MCF 10A (cell line): ENCODE measurements around the gene LLCFC1. TPM values are rescaled to one million over a fixed set of nuclear protein-coding genes. Genes with fewer than 3 reads are reported as not detected.

Source experiments
- BruUV-seq: library from RNA; stranded (reverse); fragments of 400-500 nt; replicated peaks from 2 replicates; lab custom pipeline; 2021; lab: Mats Ljungman, UMichigan
- CTCF ChIA-PET: fragments of 300-600 bp; sonication (Branson Sonifier 250); formaldehyde crosslinking; extraction: SDS; loops from one replicate; lab custom pipeline; 2021; ENCODE audit warnings: antibody characterized with exemption, inconsistent platforms; lab: Yijun Ruan, JAX
- POLR2A ChIA-PET: fragments of 300-600, 350-650 bp; sonication (Branson Sonifier 250); formaldehyde crosslinking; extraction: SDS; loops from one replicate; lab custom pipeline; 2020; ENCODE audit warnings: antibody characterized with exemption, inconsistent platforms; lab: Yijun Ruan, JAX
- DNase-seq: peaks from one replicate; pipeline ENCODE4 v3.0.0-alpha.2; 2018; ENCODE audit not compliant: unreplicated experiment
- H3K27ac Mint-ChIP-seq: one replicate; pipeline ENCODE4 v1.8.0; 2022; ENCODE audit warnings: mild to moderate bottlenecking, low read depth, mixed read lengths; ENCODE audit not compliant: unreplicated experiment
- H3K27me3 Mint-ChIP-seq: one replicate; pipeline ENCODE4 v1.8.0; 2022; ENCODE audit warnings: mixed read lengths; ENCODE audit not compliant: insufficient read depth, unreplicated experiment
- H3K36me3 Mint-ChIP-seq: one replicate; pipeline ENCODE4 v1.8.0; 2022; ENCODE audit warnings: mild to moderate bottlenecking, moderate library complexity, mixed read lengths; ENCODE audit not compliant: insufficient read depth, unreplicated experiment
- H3K4me1 Mint-ChIP-seq: one replicate; pipeline ENCODE4 v1.8.0; 2022; ENCODE audit warnings: mixed read lengths; ENCODE audit not compliant: insufficient read depth, unreplicated experiment
- H3K4me3 Mint-ChIP-seq: one replicate; pipeline ENCODE4 v1.8.0; 2022; ENCODE audit warnings: mild to moderate bottlenecking, moderate library complexity, mixed read lengths; ENCODE audit not compliant: unreplicated experiment
- H3K9me3 Mint-ChIP-seq: one replicate; pipeline ENCODE4 v1.8.0; 2022; ENCODE audit warnings: mixed read lengths; ENCODE audit not compliant: unreplicated experiment
- intact Hi-C: fragments of 100-400 bp; cut with micrococcal nuclease; formaldehyde crosslinking; loops from 2 replicates; pipeline ENCODE4 v1.14.1; 2022
- total RNA-seq: library from RNA; stranded (reverse); gene quantifications from 2 replicates; pipeline ENCODE4 v1.2.3, GENCODE V29; 2022
- TF ChIP-seq, protein P1 (sequence below): fragments of 200-600 bp; IDR thresholded peaks from one replicate; pipeline ENCODE4 v1.8.0; 2022; ENCODE audit warnings: antibody characterized with exemption, mild to moderate bottlenecking; ENCODE audit not compliant: unreplicated experiment

Gene LLCFC1
- total RNA-seq, 1 experiment from 2014 or later, result not detected

DNA sequence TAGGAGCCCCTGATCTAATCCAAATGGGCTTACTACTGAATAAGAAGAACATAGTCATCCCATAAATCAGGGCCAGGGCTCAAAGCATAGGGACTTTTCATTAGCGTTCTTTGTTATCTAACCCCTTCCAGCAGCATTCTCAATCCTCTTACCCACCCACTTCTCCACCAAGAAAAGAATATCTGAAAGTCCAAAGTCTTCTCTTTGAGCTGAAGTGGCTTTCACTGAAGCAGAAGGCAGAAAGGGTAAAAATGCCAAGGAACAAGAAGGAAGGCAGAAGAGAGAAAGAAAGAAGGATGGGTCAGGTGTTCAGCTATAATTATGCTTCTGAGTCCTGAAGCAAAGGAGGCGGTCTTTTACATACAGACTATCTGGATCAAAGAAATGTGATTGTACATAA lies 15.9 kb upstream of the LLCFC1 start:
- Mint-ChIP-seq H3K4me1 (no peaks in the 10 kb centered on the region), H3K9me3 (no peaks in the 10 kb centered on the region), H3K36me3 (no peaks in the 10 kb centered on the region), H3K27ac (no peak overlapping the region), H3K27me3 (peaks cover 65% of the 10 kb centered on the region), H3K4me3 (no peak overlapping the region)
- TF ChIP-seq, protein P1, sequence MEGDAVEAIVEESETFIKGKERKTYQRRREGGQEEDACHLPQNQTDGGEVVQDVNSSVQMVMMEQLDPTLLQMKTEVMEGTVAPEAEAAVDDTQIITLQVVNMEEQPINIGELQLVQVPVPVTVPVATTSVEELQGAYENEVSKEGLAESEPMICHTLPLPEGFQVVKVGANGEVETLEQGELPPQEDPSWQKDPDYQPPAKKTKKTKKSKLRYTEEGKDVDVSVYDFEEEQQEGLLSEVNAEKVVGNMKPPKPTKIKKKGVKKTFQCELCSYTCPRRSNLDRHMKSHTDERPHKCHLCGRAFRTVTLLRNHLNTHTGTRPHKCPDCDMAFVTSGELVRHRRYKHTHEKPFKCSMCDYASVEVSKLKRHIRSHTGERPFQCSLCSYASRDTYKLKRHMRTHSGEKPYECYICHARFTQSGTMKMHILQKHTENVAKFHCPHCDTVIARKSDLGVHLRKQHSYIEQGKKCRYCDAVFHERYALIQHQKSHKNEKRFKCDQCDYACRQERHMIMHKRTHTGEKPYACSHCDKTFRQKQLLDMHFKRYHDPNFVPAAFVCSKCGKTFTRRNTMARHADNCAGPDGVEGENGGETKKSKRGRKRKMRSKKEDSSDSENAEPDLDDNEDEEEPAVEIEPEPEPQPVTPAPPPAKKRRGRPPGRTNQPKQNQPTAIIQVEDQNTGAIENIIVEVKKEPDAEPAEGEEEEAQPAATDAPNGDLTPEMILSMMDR, result no peak
- ChIA-PET POLR2A (no interaction called here), CTCF (interaction anchor here (1.0 kb wide), 1 partner anchor 43 kb away, joined by 3 read pairs; no protein-coding TSS in a partner anchor)
- DNase-seq, result no peak
- intact Hi-C loops, result no loop called here
- BruUV-seq, result no TSS peak

DNA sequence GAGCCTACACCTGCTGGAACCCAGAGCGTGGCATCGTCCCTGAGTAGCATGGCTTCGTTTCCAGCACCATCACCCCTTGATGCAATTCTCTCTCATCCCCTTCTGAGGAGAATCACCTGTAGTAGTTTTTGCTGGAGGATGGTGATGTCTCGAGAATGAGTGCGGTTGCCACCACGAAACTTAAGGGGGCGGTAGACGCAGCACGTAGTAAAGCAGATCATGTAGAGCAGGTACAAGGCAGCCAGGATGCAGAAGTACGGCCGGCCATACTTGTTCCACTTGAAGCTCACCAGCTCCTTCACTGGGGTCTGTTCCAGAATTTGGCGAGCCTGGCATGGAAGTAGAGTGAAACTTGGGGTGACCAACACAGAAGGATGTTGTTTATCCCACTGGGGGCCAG lies 13.9 kb upstream of the LLCFC1 start:
- no TSS peak for BruUV-seq
- no peak for DNase-seq
- Mint-ChIP-seq H3K27ac (no peak overlapping the region), H3K4me3 (no peak overlapping the region), H3K9me3 (no peaks in the 10 kb centered on the region), H3K36me3 (no peaks in the 10 kb centered on the region), H3K4me1 (no peaks in the 10 kb centered on the region), H3K27me3 (peaks cover 55% of the 10 kb centered on the region)
- TF ChIP-seq, protein P1, result no peak
- ChIA-PET POLR2A (no interaction called here), CTCF (interaction anchor here (0.9 kb wide), 1 partner anchor 27 kb away, joined by 3 read pairs; no protein-coding TSS in a partner anchor)
- intact Hi-C loops, result no loop called here

DNA sequence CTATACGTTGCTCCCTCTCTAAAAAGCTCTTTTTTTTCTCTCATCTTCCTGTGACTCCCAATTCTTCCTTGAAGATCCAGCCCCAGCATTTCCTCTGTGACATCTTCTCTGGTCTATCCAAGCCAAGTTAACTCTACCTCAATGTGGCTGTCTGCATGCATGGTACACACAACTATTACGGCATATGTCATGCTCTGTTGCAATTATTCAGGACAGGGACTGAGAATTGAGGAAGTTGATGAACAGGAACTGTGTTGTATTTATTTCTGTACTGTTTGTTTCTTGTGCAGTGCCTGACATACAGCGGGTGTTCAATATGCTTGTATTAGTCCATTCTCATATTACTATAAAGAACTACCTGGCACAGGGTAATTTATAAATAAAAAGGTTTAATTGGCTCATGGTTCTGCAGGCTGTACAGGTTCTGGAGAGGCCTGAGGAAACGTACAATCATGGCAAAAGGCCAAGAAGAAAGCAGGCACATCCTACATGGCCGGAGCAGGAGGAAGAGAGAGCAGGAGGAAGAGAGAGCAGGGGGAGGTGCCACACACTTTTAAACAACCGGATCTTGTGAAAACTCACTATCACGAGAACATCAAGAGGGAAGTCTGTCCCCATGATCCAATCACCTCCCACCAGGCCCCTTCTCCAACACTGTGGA lies 12.1 kb upstream of the LLCFC1 start:
- BruUV-seq, result no TSS peak
- H3K9me3 Mint-ChIP-seq, result no peaks in the 10 kb centered on the region
- no peaks in the 10 kb centered on the region for H3K4me1 Mint-ChIP-seq
- no peaks in the 10 kb centered on the region for H3K36me3 Mint-ChIP-seq
- ChIA-PET CTCF (interaction anchor here (0.5 to 1.6 kb wide), 2 partner anchors 76 to 507 kb away, joined by 3 to 6 read pairs; no protein-coding TSS in a partner anchor), POLR2A (no interaction called here)
- TF ChIP-seq, protein P1, result no peak
- no peak for DNase-seq
- no peak overlapping the region for H3K27ac Mint-ChIP-seq
- intact Hi-C loops, result no loop called here
- H3K4me3 Mint-ChIP-seq, result no peak overlapping the region
- H3K27me3 Mint-ChIP-seq, result peaks cover 39% of the 10 kb centered on the region

DNA sequence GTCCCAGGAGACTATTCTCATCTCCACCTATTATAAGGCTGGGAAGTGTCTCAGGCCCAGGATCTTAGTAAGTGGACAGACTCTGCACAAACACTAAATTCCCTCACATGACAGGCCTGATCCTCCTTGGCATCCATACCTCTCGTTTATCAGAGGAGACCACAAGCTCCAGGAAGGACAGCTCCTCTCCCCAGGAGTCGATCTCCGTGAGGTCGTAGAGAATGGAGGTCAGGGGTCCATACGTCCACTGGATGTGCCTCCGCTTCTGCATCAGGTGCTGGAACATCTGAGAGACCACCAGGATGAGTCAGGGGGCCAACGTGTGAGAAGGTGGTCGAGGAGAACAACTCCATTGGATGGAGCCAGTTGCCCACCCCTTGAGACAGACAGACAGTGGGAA lies 11.3 kb upstream of the LLCFC1 start:
- H3K36me3 Mint-ChIP-seq, result no peaks in the 10 kb centered on the region
- peaks cover 39% of the 10 kb centered on the region for H3K27me3 Mint-ChIP-seq
- H3K4me1 Mint-ChIP-seq, result no peaks in the 10 kb centered on the region
- ChIA-PET POLR2A (no interaction called here), CTCF (interaction anchor here (0.8 kb wide), 1 partner anchor 8 kb away, joined by 3 read pairs; no protein-coding TSS in a partner anchor)
- DNase-seq, result no peak
- TF ChIP-seq, protein P1, result no peak
- H3K27ac Mint-ChIP-seq, result no peak overlapping the region
- H3K9me3 Mint-ChIP-seq, result no peaks in the 10 kb centered on the region
- BruUV-seq, result no TSS peak
- intact Hi-C loops, result no loop called here
- no peak overlapping the region for H3K4me3 Mint-ChIP-seq
